Tongue (tissue), 2 donors: ENCODE measurements around the gene AREL1. TPM values are rescaled to one million over a fixed set of nuclear protein-coding genes. Genes with fewer than 3 reads are reported as not detected.

Source experiments
- DNase-seq: peaks from one replicate; pipeline ENCODE4 v3.0.0-alpha.2; 2015
- total RNA-seq: library from RNA; depleted of rRNA; stranded (reverse); fragments of >200 nt; gene quantifications from one replicate; pipeline ENCODE4 v1.2.3, GENCODE V29; 2014

Gene AREL1
- total RNA-seq, 1 donor from 2014 or later: 17.1 TPM

DNA sequence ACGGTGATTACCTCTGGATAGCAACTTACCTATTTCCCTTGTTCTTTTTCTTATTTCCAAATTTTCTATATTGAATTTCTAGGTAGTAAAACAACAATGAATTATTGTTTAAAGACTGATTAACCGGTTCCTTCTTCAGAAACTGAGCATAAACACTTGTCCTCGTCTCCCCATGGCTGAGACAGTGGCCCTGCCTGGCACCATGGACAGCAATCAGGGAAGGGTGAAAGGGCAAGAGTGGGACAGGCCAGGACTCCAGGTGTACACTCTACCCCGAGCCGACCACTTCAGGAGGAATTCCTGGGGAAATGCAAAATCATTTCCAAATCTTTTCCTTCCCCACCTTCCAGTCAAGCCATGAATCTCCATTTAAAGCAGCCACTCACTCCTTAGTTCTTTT, 52.0 kb downstream of the AREL1 start:
- DNase-seq: no peak

DNA sequence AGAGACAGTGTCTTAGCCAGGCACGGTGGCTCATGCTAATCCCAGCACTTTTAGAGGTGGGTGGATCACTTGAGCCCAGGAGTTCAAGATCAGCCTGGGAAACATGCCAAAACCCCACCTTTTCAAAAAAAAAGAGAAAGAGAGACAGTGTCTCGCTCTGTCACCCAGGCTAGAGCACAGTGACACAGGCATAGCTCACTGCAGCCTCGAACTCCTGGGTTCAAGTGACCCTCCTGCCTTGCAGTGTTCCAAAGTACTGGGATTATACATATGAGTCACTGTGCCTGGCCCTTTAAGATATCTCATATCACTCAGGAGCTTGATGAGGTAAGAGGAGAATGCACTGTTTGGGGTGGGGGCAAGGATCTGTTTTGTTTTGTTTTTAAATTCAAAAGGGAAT, 52.7 kb downstream of the AREL1 start:
- no peak for DNase-seq

DNA sequence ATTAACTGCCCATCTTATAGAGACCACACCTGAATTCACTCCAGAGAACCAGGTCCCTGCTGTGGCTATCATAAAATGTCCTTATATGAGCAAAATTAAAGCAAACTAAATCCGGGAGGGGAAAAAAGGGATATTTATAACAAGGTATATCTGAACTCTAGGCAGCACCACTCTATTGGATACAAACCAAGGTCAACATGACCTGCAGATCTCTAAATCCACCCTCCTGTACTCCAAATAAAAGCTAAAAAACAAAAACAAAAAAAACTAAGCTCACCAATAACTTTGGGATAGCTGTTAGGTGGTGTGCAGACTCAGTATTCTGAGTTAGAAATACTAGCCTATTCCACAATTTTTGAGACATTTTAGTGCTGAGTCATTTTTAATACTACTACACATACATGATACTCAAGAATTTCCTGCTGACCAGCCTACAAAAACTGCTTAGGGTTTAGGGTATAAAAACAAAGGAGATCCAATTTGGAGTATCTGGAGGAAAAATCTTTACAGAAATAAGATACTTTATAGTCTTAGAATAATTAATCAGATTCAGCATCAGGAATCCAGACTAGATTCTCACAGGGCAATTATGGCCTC, 54.2 kb downstream of the AREL1 start:
- no peak for DNase-seq

DNA sequence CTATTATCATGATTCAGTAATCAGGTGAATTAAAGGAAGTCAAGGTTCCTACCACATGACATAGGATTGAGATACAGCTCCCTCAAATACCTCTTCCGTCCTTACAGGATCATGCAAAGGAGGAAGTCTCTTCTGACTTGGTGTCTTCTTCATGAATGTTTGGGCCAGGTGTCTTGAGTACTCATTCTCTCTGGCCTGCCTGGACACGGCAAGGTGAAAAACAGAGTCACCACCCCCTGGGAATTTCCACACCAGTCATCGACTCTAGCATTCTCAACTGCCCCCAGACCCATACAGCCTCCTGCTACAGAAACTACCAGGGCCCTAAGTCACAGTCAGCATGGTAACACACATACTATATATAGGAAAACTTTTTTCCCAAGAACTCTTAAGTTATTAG, 55.9 kb downstream of the AREL1 start:
- DNase-seq: no peak

DNA sequence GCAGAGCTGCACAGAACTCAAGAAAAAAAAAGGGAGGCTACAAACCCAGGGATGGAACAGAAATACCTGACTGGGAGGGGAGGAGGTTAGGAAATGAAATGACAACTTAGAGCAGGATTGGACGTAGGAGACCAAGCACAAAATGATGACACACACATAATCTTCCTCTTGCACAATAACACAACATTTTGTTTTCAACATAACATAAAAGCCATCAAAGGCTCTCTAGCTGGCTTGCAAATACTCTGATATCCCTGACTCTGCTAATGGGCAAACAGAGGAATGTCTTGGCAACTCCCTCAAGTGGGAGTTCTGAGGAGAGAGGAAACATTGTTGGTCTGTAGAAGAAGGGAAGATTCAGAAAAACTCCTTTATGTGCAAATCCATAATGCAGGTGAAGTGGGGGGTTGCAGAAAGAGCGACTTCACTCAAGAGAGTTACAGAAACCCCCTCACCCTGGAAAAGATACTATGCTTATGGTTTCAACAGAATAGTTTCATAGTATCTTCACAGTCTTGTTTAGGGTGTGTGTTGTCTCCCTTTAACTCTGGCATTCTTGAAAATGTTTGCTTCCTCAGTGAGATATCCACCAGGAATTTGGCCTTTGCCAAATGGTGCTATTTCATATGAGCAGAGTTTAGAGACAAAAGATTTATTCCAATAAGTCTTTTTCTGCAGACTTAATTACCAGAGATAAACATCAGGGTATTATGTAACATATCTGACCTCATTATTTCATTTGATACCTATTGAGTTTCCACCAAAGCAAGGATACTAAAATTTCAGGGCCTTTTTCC, 57.1 kb downstream of the AREL1 start:
- no peak for DNase-seq

DNA sequence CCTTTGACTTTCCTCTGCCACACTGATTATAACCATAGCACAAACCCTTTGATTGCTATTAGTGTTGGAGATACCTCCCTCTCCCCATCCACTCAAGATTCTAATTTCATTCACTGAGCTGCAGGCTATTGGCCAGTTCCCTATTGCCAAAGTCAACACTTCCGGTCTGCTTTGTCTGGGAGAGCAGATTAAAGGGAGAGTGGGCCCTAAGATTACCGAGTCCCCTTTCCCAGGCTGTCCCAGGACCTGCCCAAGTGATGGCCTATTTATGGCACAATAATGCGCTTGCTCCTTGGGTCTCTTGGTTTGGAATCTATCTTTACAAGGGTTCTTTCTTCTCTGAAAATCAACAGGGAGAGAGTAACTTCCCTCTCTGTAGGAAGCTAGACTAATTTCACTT, 57.9 kb downstream of the AREL1 start:
- DNase-seq: no peak

DNA sequence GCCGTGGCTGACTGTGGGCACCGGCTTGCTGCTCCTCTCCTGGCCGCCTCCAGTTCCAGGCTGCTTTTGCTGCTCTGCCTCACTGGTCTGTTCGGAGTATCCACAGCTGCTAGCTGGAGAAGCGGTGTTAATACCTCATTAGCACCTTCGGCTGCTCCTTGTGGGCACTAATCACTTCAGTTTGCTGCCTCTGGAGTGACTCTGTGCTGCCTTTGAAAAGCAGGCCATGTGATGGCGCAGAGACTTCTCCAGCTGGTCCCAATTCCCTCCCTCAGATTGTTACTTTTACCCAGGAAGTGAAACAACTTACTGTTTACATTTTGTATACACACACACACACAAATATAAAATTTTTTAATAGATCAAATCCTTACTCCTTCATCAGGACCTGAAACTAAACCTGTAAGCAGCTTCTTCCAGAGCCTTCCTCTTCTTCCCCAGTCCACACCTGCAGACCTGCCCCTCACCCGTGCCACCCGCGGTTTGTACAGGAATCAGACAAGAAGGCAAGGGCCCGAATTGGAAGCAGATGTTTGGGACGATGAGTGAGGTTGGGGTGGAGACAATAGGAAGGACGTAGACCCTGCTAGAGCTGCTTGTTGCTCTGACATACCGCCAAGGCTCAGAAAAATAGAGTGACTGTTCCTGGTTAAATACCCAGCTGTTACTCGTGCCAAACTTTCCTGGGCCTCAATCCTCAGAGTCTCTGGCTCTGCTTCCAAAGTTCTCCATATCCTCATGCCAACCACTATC, 59.3 kb downstream of the AREL1 start:
- no peak for DNase-seq

DNA sequence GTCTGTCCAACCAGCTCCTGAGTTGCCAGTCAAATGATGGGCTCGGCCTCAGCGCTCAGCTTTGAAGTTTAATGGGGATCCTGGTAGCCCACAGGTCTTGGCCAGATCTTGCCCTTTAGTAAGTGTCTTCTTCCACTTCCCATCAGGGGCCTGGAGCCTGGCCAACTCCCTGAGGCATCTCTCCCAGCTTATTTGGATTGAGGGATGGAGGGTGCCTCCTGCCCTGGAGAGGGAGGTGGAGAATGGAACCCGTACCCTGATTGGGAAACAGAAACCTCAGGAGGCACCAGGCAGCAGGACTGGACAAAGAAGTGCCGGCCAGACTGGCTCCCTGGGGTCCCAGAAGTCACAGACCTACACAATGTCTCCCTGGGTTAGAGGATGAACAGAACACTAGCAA, 60.3 kb downstream of the AREL1 start:
- no peak for DNase-seq

DNA sequence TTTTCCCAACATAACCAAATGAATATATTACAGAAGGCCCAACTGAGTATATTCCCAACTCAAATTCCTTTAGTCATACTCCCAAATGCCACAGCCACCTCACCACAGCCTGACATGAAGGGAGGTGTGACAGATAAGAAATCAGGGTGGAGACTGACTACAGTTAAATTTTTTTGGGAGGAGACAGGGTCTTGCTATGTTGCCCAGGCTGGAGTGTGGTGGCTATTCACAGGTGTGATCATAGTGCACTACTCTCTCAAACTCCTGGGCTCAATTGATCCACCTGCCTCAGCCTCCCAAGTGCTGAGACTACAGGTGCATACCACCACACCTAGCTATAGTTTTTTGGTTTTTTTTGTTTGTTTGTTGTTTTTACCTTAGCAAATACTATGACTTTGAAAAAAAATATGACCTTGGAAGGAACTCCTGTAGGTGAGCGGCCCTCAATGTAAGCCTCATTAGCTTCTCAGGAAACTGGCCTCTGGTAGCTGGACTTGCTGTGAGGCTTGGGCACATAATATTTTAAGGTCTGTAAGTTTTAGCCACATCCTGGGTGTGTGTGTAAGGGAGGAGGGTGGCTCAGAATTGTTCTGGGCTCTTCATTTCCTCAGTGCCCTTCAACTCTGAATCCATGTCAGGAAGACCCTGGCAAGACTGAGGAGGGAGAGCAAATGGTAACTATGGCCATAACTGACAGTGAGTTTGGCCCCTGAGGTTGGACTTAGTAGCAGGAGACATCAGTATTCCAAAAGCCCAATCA, 61.8 kb downstream of the AREL1 start:
- no peak for DNase-seq

DNA sequence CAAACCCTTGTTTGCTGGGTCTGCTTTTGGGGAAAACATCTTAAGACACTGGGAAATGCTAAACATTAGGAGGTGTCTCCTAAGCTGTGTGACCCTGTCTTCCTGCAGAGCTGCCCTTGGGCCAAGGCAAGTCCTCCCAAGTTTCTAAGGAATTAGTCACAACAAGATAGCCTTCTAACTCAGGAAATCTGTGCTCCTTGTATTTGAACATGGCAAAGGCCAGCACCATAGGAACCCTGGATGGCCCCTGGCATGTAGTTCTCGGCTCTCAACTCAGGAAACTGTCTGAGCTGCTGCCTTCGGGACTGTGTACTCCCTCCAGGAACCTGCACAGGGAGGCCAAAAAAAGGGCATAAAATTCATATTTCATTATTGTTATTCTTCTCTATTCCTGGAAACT, 63.2 kb downstream of the AREL1 start:
- DNase-seq: no peak

DNA sequence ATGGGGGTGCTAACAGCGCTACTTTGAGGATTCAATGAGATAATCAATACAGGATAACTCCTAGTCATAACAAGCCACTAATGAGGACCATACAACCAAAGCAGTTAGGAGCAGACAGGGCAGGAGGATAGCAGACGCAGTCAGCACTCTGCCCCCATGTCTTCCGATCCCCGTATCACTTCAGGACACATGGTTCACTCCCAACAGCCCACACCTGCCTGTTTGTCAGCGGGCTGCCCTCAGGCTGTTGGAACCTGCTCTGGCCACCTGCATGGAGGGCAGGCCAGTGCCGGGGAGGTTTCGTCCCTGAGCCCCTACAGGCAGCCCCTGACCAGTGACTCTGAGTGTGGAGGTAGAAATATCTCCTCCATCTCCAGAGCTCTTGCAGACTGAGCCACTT, 63.7 kb downstream of the AREL1 start:
- DNase-seq: no peak

DNA sequence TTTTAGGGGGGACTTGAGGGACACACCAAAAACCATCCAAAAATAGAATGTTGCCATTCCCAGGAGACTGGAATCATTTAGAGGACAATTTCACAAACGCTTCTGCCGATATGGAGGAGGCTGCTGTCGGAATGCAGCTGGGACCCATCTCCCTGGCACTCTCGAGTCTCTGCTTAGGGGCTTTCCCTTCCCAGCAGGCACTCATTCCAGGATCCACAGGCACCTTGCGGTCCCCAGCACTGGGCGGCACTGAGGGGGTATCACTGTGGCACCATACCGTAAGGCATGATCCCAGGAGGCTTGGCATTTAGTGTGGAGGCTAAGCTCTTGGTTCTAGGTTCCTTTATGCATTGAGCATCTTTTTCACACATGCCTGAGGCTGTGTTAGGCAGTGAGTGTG, 64.3 kb downstream of the AREL1 start:
- DNase-seq: no peak

DNA sequence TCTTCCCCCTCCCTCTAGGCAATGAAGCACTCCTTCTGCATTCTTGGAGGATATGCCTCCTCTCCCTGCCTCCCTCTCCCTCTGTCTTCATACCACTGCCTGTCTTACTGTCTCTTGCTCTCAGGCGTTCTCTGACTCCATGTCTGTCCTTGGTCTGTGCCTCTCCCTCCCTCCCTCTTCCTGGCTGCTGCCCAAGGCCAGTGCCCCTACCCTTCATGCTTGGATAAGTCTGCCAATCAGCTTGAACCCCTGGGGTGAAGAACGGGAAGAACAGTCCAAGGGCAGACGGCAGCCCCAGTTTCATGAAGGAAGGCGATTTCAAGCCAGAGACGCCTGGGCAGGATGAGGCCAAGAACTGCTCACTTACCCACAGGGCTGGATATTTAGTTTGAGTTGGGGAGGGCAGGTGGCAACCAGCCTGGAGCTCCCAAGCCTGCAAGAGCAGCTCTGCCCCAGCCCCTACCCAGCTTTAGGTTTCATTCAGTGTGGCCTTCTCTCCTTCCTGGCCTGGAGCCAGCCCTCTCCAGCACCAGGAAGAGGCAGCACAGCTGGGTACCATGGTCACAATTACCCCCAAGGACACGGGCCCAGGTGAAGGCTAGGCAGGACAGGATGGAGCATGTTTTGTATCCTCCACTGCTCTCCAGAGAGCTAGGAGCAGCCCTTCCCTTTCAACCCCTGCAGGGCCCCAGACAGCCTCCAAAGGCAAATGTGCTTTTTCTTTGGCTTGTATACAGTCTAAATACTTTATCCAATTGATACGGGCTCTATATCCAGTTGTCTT, 65.0 kb downstream of the AREL1 start:
- DNase-seq: peak; percentile 78

DNA sequence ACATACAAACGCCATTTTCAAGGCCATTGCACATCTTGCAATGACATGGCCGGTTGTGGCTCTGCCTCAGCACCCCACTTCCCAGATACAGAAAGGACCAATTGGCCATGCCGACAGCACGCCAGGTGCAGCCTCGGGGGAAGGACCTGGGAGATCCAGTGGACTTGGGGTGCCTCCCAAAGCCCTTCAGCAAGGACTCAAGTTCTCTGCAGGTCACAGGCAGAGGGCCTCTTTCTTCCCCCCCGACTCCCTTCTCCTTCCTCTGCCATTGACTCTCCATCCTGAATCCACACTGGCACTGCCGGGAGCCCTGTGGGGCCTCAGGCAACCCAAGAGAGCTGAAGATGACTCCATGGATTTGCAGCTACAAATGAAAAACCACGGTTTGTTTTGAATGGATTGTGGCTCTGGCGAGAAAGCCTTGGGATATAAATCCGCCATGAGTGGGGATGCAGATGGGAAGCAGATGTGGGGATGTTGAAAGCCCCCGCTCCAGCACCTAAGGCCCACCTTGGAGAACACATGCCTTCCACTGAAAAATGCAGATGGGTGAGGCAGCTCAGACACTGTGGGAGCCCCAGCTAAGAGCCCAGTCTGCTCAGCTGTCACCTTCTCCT, 65.7 kb downstream of the AREL1 start:
- DNase-seq: no peak

DNA sequence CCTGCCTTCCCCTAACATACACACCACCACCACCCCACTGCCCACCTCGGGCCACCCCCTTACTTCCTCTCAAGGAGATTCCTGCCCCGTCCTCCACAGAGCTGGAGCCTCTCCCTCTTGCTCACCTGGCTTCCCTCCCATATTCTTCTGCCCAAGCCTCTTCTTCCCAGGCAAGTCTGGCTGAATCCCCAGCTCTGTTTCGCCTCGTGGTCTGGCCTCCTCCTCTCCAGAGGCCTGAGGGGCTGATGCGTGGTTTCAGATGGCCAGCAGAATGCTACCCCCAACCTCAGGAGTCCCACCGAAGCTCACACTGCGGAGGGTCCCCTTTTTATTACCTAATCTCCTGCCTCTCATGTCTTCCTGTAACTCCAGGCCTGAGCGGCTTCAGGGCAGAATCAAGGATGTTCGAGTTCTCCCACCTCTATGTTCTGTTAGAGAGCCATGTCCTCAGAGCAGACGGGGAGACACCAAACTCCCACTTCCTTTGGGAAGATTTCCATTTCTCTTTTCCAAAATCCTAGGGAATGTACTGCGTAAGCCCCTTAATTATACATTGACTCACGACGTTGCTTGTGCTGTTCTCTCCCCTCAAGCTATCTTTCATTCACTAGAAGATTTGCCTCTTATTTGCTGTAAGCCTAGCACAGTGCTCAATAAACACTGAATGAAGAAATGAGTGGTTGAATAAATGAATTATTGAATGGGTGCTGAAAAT, 67.0 kb downstream of the AREL1 start:
- peak; percentile 42 for DNase-seq

DNA sequence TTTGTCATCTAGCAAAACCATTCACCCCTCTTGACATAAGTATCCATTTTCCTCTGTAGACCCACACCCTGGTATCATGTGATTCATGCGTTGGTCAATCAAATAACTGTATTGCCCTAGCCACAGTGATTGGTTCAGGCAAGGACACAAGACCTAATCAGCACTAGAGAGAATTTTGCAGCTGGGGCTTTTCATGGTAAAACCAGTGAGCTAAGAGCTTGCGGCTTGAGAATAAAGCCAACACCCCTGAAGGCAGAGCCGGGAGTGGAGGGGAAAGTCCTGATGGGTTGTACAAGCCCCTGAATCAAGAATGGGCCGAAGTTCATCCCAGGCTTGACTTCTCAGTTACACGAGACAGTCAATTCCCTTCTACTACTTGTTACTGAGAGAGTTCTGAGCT, 67.6 kb downstream of the AREL1 start:
- peak; percentile 25 for DNase-seq

DNA sequence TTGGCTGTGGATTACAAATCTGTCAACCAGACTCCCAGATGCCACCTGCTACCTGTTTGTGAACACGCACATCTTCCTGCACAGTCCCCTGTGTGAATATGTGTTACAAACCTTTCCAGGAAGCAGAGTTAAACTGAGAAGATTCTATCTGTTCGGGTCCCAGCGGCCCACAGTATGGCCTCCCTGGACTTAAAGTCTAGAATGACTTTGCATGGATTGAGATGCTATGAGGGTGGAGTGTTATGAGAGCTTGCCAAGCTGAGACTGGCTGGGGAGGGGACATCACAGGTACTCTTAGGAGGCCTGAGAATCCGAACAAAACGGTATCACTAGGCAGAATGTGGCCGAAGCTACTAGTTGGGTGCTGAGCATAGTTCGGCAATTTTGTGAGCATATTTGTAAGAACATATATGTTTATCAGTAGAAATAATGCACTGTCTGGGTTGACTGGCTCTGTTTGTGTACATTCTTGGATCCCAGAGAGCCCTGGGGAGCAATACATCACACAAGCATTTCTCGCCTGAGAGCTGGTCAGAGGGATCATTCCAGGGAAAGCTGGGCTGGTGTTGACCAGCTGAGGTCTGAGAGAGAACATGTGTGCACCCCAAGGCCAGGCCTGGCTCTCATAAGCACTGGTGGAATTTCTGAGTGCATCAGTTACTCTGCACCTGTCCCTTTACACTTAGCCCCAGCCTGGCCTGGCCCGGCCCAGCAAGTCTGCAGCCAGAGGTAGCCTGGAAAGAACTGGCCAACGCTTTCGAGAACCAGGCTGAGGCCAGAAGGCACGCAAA, 71.1 kb downstream of the AREL1 start:
- DNase-seq: peak; percentile 46

DNA sequence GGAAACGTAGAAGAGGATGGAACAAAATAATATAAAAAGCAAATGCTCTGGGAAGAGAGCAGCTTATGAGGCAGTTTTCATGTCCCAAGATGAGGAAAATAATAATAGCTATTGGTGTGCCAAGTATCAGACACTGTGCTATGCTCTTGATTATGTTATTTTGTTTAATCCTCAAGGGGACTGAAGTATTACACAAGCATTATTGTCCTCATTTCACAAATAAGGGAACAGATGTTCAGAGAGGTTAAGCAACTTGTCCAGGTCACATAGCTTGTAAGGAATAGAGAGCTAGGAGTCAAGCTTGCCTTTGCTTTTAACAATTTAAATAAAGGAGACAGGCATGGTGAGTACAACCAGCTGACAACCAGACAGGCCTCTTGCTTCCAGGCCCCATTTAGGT, 73.9 kb downstream of the AREL1 start:
- peak; percentile 40 for DNase-seq

DNA sequence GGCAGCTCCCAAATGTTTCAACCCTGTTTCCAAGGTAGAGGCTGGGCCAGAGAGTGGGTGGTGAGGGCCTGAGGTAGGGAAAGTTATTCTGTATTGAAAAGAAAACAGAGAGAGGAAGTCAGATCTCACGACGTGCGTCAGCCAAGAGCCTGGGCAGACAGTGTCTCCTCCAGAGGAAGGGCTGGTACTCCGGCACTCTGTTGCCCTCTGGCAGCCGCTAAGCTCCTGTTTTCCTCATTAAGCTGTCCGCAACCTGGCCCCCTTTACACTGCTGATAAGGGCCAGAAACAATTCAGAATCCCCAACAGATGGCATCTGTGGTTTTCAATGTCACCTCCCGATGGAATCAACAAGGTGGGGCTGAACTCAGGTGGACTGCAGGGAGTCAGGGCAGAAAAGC, 74.8 kb downstream of the AREL1 start:
- DNase-seq: no peak

DNA sequence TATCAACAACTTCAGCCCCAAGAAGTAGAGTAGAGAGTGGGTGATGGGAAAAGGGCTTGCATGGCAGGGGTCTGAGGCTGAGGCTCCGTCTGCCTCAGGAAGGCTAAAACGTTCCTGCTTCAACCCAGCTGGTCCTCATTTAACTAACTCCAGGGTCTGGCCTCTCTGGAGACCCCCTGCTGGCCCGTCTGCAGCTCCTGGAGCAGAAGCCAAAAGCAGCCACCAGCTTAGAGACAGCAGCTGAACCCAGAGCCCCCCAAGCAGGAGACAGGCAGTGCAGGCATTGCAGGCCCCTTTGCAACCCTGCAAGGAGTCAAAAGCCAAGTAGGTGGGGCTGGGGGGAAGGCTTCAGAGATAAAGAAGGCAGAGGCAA, 75.7 kb downstream of the AREL1 start:
- DNase-seq: no peak
